Measurements from ENCODE around the gene TRPM3. TPM values are rescaled to one million over a fixed set of nuclear protein-coding genes. Genes with fewer than 3 reads are reported as not detected.

The TRPM3 gene
- total RNA-seq, 1 experiment from 2014 or later = 0.26 TPM

GRCh38 chr9:70573308-70573707 is 548.1 kb downstream of the TRPM3 start:
- intact Hi-C loops (cut with micrococcal nuclease; ENCODE audit: unreplicated experiment) = loop anchor here (10.0 kb wide), 1 partner anchor 149 kb away; no protein-coding TSS in a partner anchor
- no peak overlapping the region for H3K4me3 ChIP-seq
- no peak for DNase-seq
- no peak overlapping the region for H2AFZ ChIP-seq
- H3K27me3 ChIP-seq (ENCODE audit: insufficient read depth, low read depth) = no peaks in the 10 kb centered on the region
- no TSS peak for BruUV-seq (replicated peaks)
- no peaks in the 10 kb centered on the region for H4K20me1 ChIP-seq (ENCODE audit: insufficient read depth)
- TF ChIP-seq, protein P1, sequence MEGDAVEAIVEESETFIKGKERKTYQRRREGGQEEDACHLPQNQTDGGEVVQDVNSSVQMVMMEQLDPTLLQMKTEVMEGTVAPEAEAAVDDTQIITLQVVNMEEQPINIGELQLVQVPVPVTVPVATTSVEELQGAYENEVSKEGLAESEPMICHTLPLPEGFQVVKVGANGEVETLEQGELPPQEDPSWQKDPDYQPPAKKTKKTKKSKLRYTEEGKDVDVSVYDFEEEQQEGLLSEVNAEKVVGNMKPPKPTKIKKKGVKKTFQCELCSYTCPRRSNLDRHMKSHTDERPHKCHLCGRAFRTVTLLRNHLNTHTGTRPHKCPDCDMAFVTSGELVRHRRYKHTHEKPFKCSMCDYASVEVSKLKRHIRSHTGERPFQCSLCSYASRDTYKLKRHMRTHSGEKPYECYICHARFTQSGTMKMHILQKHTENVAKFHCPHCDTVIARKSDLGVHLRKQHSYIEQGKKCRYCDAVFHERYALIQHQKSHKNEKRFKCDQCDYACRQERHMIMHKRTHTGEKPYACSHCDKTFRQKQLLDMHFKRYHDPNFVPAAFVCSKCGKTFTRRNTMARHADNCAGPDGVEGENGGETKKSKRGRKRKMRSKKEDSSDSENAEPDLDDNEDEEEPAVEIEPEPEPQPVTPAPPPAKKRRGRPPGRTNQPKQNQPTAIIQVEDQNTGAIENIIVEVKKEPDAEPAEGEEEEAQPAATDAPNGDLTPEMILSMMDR (conservative IDR thresholded peaks at IDR 0.05) = no peak
- TF ChIP-seq EZH2 (IDR thresholded peaks at IDR 0.05; ENCODE audit: low read depth) = no peak
- ChIA-PET CTCF (interaction anchor here (0.6 to 0.7 kb wide), 2 partner anchors 1049 to 1475 kb away, joined by 3 read pairs; no protein-coding TSS in a partner anchor), POLR2A (ENCODE audit: unreplicated experiment) (no interaction called here)
- no peaks in the 10 kb centered on the region for H3K36me3 ChIP-seq (ENCODE audit: low read depth)
- no peaks in the 10 kb centered on the region for H3K9me3 ChIP-seq (ENCODE audit: insufficient read depth, low read depth)
- H3K4me1 ChIP-seq (replicated peaks; ENCODE audit: insufficient read depth) = peaks cover 10% of the 10 kb centered on the region
- H3F3A ChIP-seq (ENCODE audit: insufficient read depth, low read depth) = no peaks in the 10 kb centered on the region; the same call in 1 of the 2 replicates
- no peak overlapping the region for H3K4me2 ChIP-seq
- no peaks in the 10 kb centered on the region for H3K9me2 ChIP-seq (ENCODE audit: insufficient read depth)
- H3K27ac ChIP-seq = no peak overlapping the region
- no peaks in the 10 kb centered on the region for H3K79me2 ChIP-seq (ENCODE audit: low read depth)

DNA sequence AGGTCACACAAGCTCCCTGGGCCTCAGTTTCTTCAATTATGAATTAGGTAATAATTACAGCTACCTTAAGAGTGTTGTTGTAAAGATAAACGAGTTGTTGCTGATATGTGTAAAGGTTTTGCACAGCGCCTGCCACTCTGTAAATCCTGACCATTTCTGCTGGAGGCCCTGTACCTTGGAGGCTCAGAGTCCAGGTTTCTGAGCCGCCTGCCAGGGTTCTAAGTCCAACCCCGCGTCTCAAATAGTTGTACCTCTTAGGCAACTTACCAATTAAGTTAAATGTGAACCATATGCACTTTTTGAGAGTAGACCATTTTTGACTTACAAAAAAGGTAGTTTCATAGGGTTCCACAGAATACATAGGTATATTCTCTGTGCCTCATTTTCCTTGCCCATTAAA is 550.2 kb downstream of the TRPM3 start:
- Histone ChIP-seq H3K36me3 (ENCODE audit: low read depth) (no peaks in the 10 kb centered on the region), H3K79me2 (ENCODE audit: low read depth) (no peaks in the 10 kb centered on the region), H3K4me3 (no peak overlapping the region), H3F3A (ENCODE audit: insufficient read depth, low read depth) (no peaks in the 10 kb centered on the region), H3K27me3 (ENCODE audit: insufficient read depth, low read depth) (no peaks in the 10 kb centered on the region), H3K9me3 (ENCODE audit: insufficient read depth, low read depth) (no peaks in the 10 kb centered on the region), H4K20me1 (ENCODE audit: insufficient read depth) (no peaks in the 10 kb centered on the region), H3K9me2 (ENCODE audit: insufficient read depth) (no peaks in the 10 kb centered on the region), H3K27ac (no peak overlapping the region), H3K4me1 (replicated peaks; ENCODE audit: insufficient read depth) (no peaks in the 10 kb centered on the region), H2AFZ (no peak overlapping the region), H3K4me2 (no peak overlapping the region)
- no TSS peak for BruUV-seq (replicated peaks)
- TF ChIP-seq EZH2 (IDR thresholded peaks at IDR 0.05; ENCODE audit: low read depth) = no peak
- TF ChIP-seq, protein P1 (conservative IDR thresholded peaks at IDR 0.05) = no peak
- intact Hi-C loops (cut with micrococcal nuclease; ENCODE audit: unreplicated experiment) = loop anchor here (10.0 kb wide), 1 partner anchor 146 kb away; no protein-coding TSS in a partner anchor
- CTCF ChIA-PET = no interaction called here
- DNase-seq = no peak
- POLR2A ChIA-PET (ENCODE audit: unreplicated experiment) = no interaction called here

DNA sequence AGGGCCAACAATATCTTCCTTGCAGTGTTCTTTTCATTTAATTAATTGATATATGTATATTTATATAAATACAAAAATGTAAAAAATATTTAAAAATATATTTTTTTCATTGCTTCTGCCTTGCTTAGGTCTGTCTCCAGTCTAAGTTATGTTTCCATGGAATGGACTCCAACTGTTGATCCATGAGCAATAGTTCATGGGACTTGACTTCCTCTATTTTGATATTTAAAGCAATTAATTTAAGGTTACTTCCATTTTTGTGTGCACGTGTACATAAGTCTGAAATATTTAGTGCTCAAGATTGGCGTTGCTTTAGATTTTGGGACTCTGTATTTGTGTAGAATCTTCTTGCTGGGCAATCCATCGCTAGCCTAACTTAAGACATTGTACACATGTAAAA is 551.6 kb downstream of the TRPM3 start:
- TF ChIP-seq, protein P1 (conservative IDR thresholded peaks at IDR 0.05) = no peak
- TF ChIP-seq EZH2 (IDR thresholded peaks at IDR 0.05; ENCODE audit: low read depth) = no peak
- intact Hi-C loops (cut with micrococcal nuclease; ENCODE audit: unreplicated experiment) = loop anchor here (10.0 kb wide), 1 partner anchor 145 kb away; no protein-coding TSS in a partner anchor
- Histone ChIP-seq H2AFZ (no peak overlapping the region), H3K36me3 (ENCODE audit: low read depth) (no peaks in the 10 kb centered on the region), H3K79me2 (ENCODE audit: low read depth) (no peaks in the 10 kb centered on the region), H3K9me3 (ENCODE audit: insufficient read depth, low read depth) (no peaks in the 10 kb centered on the region), H3K4me2 (no peak overlapping the region), H3K27me3 (ENCODE audit: insufficient read depth, low read depth) (no peaks in the 10 kb centered on the region), H4K20me1 (ENCODE audit: insufficient read depth) (no peaks in the 10 kb centered on the region), H3K27ac (no peak overlapping the region), H3K4me1 (replicated peaks; ENCODE audit: insufficient read depth) (no peaks in the 10 kb centered on the region), H3F3A (ENCODE audit: insufficient read depth, low read depth) (no peaks in the 10 kb centered on the region), H3K9me2 (ENCODE audit: insufficient read depth) (no peaks in the 10 kb centered on the region), H3K4me3 (no peak overlapping the region)
- CTCF ChIA-PET = interaction anchor here (0.5 kb wide), 1 partner anchor 45 kb away, joined by 5 read pairs; no protein-coding TSS in a partner anchor
- DNase-seq = no peak
- POLR2A ChIA-PET (ENCODE audit: unreplicated experiment) = no interaction called here
- BruUV-seq (replicated peaks) = no TSS peak
